Measurements from ENCODE around the gene PADI1. TPM values are rescaled to one million over a fixed set of nuclear protein-coding genes. Genes with fewer than 3 reads are reported as not detected.

Gene PADI1
- total RNA-seq, 1 experiment from 2014 or later, result not detected

DNA sequence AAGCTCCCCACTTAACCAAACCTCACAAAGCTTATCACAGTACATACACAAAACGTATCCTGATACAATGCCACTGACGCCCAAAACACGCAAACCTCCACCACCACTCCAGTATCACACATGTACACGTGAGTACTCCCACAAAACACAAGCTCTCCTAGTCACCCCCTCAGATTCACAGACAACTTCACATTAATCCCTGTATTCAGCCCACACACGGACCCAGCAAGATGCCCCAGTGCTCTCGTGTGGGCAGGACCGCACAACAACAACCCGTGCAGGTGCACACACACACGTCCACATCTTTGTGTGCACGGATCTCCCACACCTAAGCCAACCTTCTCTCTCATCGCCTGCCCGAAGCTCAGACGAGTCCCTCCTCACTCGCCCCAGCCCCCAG lies 17.6 kb downstream of the PADI1 start:
- DNase-seq, result no peak

DNA sequence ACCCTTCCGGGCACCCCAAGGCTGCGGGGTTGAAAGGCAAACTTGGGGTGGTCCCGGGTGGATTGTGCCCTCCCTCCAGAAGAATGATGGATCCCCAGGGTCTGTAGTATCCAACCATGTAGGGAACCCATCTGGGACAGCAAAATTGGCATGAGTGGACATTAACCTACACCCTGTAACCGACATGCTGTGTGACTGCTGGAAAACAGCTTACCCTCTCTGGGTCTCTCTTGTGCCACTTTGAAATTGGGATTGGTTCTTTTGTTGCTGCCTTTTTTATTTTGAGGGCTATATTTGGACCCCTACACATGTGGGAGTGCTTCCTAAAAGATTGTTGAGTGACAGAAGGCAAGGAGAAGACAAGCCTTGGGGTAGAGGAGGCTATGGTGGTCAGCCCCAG lies 19.5 kb downstream of the PADI1 start:
- Histone ChIP-seq H3K4me3 (ENCODE audit: low read length) (no peak overlapping the region), H3K36me3 (ENCODE audit: insufficient read depth, low read length) (no peaks in the 10 kb centered on the region), H3K4me2 (ENCODE audit: low read depth, low read length, poor library complexity, severe bottlenecking) (no peak overlapping the region), H2AFZ (ENCODE audit: low read length) (no peak overlapping the region), H3K79me2 (ENCODE audit: low read length) (no peaks in the 10 kb centered on the region), H4K20me1 (ENCODE audit: insufficient read depth, low read depth, low read length) (no peaks in the 10 kb centered on the region), H3K27me3 (ENCODE audit: low read length) (no peaks in the 10 kb centered on the region), H3K4me1 (ENCODE audit: low read length) (no peaks in the 10 kb centered on the region), H3K9ac (ENCODE audit: low read length) (no peak overlapping the region), H3K27ac (ENCODE audit: low read length) (no peak overlapping the region), H3K9me3 (ENCODE audit: low read length) (no peaks in the 10 kb centered on the region), H3K9me2 (replicated peaks; ENCODE audit: insufficient read depth, low read length) (no peaks in the 10 kb centered on the region)
- no peak for DNase-seq

More for the DNA sequence above, 17.6 kb downstream of the PADI1 start:
- H2AFZ ChIP-seq (ENCODE audit: low read length), result no peak overlapping the region
- no peaks in the 10 kb centered on the region for H3K27me3 ChIP-seq (ENCODE audit: low read length)
- H3K27ac ChIP-seq (ENCODE audit: low read length), result no peak overlapping the region
- no peaks in the 10 kb centered on the region for H3K9me3 ChIP-seq (ENCODE audit: low read length)
- no peaks in the 10 kb centered on the region for H3K36me3 ChIP-seq (ENCODE audit: insufficient read depth, low read length)
- H3K79me2 ChIP-seq (ENCODE audit: low read length), result no peaks in the 10 kb centered on the region
- H3K9ac ChIP-seq (ENCODE audit: low read length), result no peak overlapping the region
- H3K4me3 ChIP-seq (ENCODE audit: low read length), result no peak overlapping the region
- no peaks in the 10 kb centered on the region for H4K20me1 ChIP-seq (ENCODE audit: insufficient read depth, low read depth, low read length)
- no peak overlapping the region for H3K4me2 ChIP-seq (ENCODE audit: low read depth, low read length, poor library complexity, severe bottlenecking)
- H3K9me2 ChIP-seq (replicated peaks; ENCODE audit: insufficient read depth, low read length), result no peaks in the 10 kb centered on the region
- no peaks in the 10 kb centered on the region for H3K4me1 ChIP-seq (ENCODE audit: low read length)

DNA sequence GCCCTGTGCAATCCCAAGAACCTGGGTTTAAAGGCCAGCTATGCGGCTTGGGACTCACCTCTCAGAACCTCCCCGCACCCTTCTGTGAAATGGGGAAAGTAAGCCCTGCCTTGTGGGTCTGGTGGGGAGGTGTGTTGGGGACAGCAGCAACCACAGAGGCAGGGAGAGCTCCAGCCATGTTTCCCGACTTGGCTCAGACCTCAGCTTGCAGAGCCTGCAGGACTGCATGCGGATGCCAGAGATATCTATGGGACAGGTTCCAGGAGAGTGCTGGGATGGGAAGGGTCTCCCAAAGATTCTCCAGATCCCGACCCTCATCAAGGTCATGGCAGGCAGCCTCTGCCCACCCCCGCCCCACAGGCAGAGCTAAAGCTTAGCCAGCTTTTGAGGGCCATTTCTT lies 20.2 kb downstream of the PADI1 start:
- H2AFZ ChIP-seq (ENCODE audit: low read length), result no peak overlapping the region
- no peaks in the 10 kb centered on the region for H3K4me1 ChIP-seq (ENCODE audit: low read length)
- no peaks in the 10 kb centered on the region for H3K27me3 ChIP-seq (ENCODE audit: low read length)
- H3K36me3 ChIP-seq (ENCODE audit: insufficient read depth, low read length), result no peaks in the 10 kb centered on the region
- H3K9me2 ChIP-seq (replicated peaks; ENCODE audit: insufficient read depth, low read length), result no peaks in the 10 kb centered on the region
- no peak overlapping the region for H3K4me2 ChIP-seq (ENCODE audit: low read depth, low read length, poor library complexity, severe bottlenecking)
- no peaks in the 10 kb centered on the region for H4K20me1 ChIP-seq (ENCODE audit: insufficient read depth, low read depth, low read length)
- no peak overlapping the region for H3K4me3 ChIP-seq (ENCODE audit: low read length)
- no peak for DNase-seq
- H3K79me2 ChIP-seq (ENCODE audit: low read length), result no peaks in the 10 kb centered on the region
- no peak overlapping the region for H3K27ac ChIP-seq (ENCODE audit: low read length)
- H3K9ac ChIP-seq (ENCODE audit: low read length), result no peak overlapping the region
- H3K9me3 ChIP-seq (ENCODE audit: low read length), result no peaks in the 10 kb centered on the region

DNA sequence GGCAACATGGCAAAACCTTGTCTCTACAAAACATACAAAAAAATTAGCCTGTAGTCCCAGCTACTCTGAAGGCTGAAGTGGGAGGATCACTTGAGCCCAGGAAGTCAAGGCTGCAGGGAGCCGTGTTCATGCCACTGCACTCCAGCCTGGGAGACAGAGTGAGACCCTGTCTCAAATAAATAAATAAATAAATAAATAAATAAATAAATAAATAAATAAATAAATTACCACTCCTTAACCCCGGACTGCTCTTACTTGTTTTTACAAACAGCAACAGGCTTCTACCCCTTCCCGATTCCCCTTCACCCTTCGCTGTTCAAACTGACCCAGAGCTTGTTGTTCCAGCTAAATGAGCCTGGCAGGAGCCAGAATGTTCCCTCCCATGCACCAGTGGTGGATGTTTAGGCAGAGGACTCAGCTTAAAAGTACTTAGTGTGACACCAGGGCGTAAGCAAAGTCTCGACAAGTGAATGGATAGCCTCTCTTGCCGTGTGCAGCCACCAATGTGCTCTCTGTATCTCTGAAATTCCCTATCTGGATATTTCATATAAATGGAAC lies 22.5 kb downstream of the PADI1 start:
- Histone ChIP-seq H3K27me3 (ENCODE audit: low read length) (no peaks in the 10 kb centered on the region), H3K4me1 (ENCODE audit: low read length) (peaks cover 5% of the 10 kb centered on the region), H3K9ac (ENCODE audit: low read length) (no peak overlapping the region), H3K9me2 (replicated peaks; ENCODE audit: insufficient read depth, low read length) (no peaks in the 10 kb centered on the region), H3K9me3 (ENCODE audit: low read length) (no peaks in the 10 kb centered on the region), H2AFZ (ENCODE audit: low read length) (no peak overlapping the region), H4K20me1 (ENCODE audit: insufficient read depth, low read depth, low read length) (no peaks in the 10 kb centered on the region), H3K27ac (ENCODE audit: low read length) (no peak overlapping the region), H3K4me2 (ENCODE audit: low read depth, low read length, poor library complexity, severe bottlenecking) (no peak overlapping the region), H3K79me2 (ENCODE audit: low read length) (no peaks in the 10 kb centered on the region), H3K36me3 (ENCODE audit: insufficient read depth, low read length) (no peaks in the 10 kb centered on the region), H3K4me3 (ENCODE audit: low read length) (no peak overlapping the region)
- no peak for DNase-seq

DNA sequence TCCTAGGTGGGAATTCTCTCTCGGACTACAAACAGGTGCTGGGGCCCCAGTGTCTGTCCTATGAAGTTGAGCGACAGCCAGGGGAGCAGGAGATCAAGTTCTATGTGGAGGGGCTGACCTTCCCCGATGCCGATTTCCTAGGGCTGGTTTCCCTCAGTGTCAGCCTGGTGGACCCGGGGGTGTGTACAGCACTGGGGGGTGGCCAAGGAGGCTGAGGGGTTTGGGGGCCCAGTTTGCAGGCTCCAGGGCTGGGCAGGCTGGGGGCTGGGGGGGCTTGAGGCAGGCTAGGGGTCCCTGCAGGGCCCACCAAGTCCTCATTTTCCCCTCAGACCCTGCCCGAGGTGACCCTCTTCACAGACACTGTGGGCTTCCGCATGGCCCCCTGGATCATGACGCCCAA lies 23.7 kb downstream of the PADI1 start:
- H3K27ac ChIP-seq (ENCODE audit: low read length), result no peak overlapping the region
- no peaks in the 10 kb centered on the region for H3K27me3 ChIP-seq (ENCODE audit: low read length)
- H4K20me1 ChIP-seq (ENCODE audit: insufficient read depth, low read depth, low read length), result no peaks in the 10 kb centered on the region
- no peaks in the 10 kb centered on the region for H3K79me2 ChIP-seq (ENCODE audit: low read length)
- no peak for DNase-seq
- H3K4me2 ChIP-seq (ENCODE audit: low read depth, low read length, poor library complexity, severe bottlenecking), result no peak overlapping the region
- no peaks in the 10 kb centered on the region for H3K9me3 ChIP-seq (ENCODE audit: low read length)
- no peak overlapping the region for H2AFZ ChIP-seq (ENCODE audit: low read length)
- H3K9ac ChIP-seq (ENCODE audit: low read length), result no peak overlapping the region
- no peaks in the 10 kb centered on the region for H3K36me3 ChIP-seq (ENCODE audit: insufficient read depth, low read length)
- no peak overlapping the region for H3K4me3 ChIP-seq (ENCODE audit: low read length)
- no peaks in the 10 kb centered on the region for H3K9me2 ChIP-seq (replicated peaks; ENCODE audit: insufficient read depth, low read length)
- peaks cover 5% of the 10 kb centered on the region for H3K4me1 ChIP-seq (ENCODE audit: low read length)

DNA sequence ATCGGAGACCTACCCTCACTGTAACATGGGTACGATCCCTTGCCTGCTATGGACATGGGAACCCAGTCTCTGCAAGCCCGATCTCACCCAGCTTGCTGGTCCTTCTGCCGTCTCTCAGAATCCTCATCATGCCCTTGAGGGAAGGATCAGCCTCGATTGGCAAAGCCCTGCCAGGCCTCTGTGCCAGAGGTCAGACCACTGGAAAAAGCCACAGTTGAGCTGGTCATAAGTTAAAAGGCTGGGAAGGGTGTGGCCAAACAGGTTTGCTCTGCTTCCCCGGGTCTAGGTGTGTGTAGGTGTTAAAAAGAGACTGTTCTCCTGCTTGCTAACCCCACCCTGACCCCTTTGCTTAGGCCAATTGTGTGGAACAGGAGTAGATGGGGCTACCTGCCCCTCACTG lies 24.5 kb downstream of the PADI1 start:
- Histone ChIP-seq H3K4me1 (ENCODE audit: low read length) (peaks cover 5% of the 10 kb centered on the region), H3K27ac (ENCODE audit: low read length) (no peak overlapping the region), H4K20me1 (ENCODE audit: insufficient read depth, low read depth, low read length) (no peaks in the 10 kb centered on the region), H3K9me2 (replicated peaks; ENCODE audit: insufficient read depth, low read length) (no peaks in the 10 kb centered on the region), H3K4me2 (ENCODE audit: low read depth, low read length, poor library complexity, severe bottlenecking) (no peak overlapping the region), H3K36me3 (ENCODE audit: insufficient read depth, low read length) (no peaks in the 10 kb centered on the region), H2AFZ (ENCODE audit: low read length) (no peak overlapping the region), H3K9me3 (ENCODE audit: low read length) (no peaks in the 10 kb centered on the region), H3K79me2 (ENCODE audit: low read length) (no peaks in the 10 kb centered on the region), H3K4me3 (ENCODE audit: low read length) (no peak overlapping the region), H3K9ac (ENCODE audit: low read length) (no peak overlapping the region), H3K27me3 (ENCODE audit: low read length) (no peaks in the 10 kb centered on the region)
- DNase-seq, result no peak

DNA sequence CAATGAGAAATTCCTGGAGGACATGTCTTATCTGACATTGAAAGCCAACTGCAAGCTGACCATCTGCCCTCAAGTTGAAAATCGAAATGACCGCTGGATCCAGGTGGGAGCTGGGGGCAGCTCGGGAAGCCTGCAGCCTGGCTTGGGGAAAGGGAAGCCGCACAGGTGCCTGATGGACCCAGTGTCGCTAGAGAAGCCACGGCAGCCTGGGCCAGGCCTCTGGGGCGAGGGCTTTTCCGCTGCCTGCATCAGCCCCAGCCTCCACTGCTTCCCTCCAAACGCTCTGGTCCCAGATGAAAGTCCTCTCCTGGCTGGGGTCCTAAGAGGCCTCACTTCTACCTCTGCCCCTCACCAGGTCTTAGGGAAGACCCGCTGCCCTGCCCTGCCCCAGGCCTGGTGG lies 25.2 kb downstream of the PADI1 start:
- H3K9me3 ChIP-seq (ENCODE audit: low read length), result no peaks in the 10 kb centered on the region
- H4K20me1 ChIP-seq (ENCODE audit: insufficient read depth, low read depth, low read length), result no peaks in the 10 kb centered on the region
- no peak overlapping the region for H3K4me3 ChIP-seq (ENCODE audit: low read length)
- H3K79me2 ChIP-seq (ENCODE audit: low read length), result no peaks in the 10 kb centered on the region
- H3K4me2 ChIP-seq (ENCODE audit: low read depth, low read length, poor library complexity, severe bottlenecking), result no peak overlapping the region
- H2AFZ ChIP-seq (ENCODE audit: low read length), result no peak overlapping the region
- H3K27me3 ChIP-seq (ENCODE audit: low read length), result no peaks in the 10 kb centered on the region
- no peak overlapping the region for H3K27ac ChIP-seq (ENCODE audit: low read length)
- peaks cover 5% of the 10 kb centered on the region for H3K4me1 ChIP-seq (ENCODE audit: low read length)
- no peaks in the 10 kb centered on the region for H3K36me3 ChIP-seq (ENCODE audit: insufficient read depth, low read length)
- H3K9me2 ChIP-seq (replicated peaks; ENCODE audit: insufficient read depth, low read length), result no peaks in the 10 kb centered on the region
- no peak overlapping the region for H3K9ac ChIP-seq (ENCODE audit: low read length)
- DNase-seq, result no peak

DNA sequence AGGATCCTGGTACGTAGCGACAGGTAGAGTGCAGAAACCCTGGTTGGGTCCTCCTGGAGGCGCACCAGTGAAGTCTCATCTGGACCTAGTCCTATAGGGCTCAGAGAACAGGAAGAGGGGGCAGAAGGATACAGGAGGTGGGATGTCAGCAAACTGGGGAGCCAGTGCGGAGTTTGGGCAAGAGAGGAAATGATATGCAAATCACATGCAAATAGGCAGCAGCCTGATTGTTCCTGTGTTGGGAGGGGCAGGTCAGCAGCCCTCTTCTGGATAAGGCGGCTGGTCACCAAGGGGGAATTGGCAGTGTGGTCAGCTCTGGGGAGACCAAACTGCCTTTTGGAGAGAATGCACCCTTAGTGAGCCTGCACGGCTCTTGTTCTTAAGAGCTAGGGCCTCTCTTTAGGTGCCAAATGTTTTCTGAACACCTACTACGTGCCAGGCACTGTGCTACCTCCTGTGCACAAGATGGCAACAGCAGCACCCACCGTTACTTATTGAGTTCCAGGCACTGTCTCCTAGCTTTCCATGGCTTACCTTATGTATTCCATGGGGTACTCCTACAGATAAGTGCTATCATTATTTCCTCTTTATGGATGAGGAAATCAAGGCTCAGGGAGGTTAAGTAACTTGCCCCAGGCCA lies 25.9 kb downstream of the PADI1 start:
- no peak overlapping the region for H3K4me3 ChIP-seq (ENCODE audit: low read length)
- H3K27me3 ChIP-seq (ENCODE audit: low read length), result no peaks in the 10 kb centered on the region
- no peaks in the 10 kb centered on the region for H3K9me3 ChIP-seq (ENCODE audit: low read length)
- no peak overlapping the region for H2AFZ ChIP-seq (ENCODE audit: low read length)
- no peak for DNase-seq
- no peaks in the 10 kb centered on the region for H3K36me3 ChIP-seq (ENCODE audit: insufficient read depth, low read length)
- H3K27ac ChIP-seq (ENCODE audit: low read length), result no peak overlapping the region
- no peak overlapping the region for H3K4me2 ChIP-seq (ENCODE audit: low read depth, low read length, poor library complexity, severe bottlenecking)
- H3K9me2 ChIP-seq (replicated peaks; ENCODE audit: insufficient read depth, low read length), result no peaks in the 10 kb centered on the region
- H3K4me1 ChIP-seq (ENCODE audit: low read length), result peaks cover 5% of the 10 kb centered on the region
- H4K20me1 ChIP-seq (ENCODE audit: insufficient read depth, low read depth, low read length), result no peaks in the 10 kb centered on the region
- no peaks in the 10 kb centered on the region for H3K79me2 ChIP-seq (ENCODE audit: low read length)
- no peak overlapping the region for H3K9ac ChIP-seq (ENCODE audit: low read length)
